Measurements from ENCODE around the gene DOCK1.

The DOCK1 gene

DNA sequence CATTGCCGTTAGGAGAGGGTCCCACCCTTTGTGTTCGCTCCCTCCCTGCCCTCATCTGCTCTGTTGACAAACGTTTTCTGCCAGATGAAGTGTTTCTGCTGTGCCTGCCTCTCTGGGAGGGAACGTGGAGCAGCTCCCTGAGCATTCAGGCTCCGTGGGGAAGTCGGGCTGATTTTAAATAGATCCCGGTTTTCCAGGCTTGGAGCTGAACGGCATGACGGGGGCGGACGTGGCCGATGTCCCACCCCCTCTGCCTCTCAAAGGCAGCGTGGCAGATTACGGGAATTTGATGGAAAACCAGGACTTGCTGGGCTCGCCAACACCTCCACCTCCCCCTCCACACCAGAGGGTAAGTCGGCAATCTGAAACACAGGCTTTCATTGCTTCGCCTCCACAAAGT, 542.0 kb downstream of the DOCK1 start:
- DNase-seq = no peak

DNA sequence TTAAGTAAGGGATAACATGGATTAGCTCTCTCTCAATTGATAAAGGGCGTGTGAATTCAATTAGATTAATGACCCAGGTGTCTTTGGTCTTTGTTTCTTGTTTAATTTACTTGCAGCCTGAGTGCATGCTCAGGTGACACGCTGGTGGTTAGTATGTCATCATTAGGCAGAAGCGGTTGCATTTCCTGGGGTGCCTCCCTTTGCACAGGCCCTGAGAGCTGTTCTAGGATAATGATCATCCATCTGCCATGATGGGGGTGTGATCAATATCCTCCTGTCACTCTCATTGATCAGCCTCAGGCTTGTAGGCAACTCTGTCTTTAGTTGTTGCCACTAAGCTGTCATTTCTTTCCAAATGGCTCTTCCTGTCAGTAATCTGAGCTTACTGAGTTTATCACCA, 544.3 kb downstream of the DOCK1 start:
- DNase-seq = no peak

DNA sequence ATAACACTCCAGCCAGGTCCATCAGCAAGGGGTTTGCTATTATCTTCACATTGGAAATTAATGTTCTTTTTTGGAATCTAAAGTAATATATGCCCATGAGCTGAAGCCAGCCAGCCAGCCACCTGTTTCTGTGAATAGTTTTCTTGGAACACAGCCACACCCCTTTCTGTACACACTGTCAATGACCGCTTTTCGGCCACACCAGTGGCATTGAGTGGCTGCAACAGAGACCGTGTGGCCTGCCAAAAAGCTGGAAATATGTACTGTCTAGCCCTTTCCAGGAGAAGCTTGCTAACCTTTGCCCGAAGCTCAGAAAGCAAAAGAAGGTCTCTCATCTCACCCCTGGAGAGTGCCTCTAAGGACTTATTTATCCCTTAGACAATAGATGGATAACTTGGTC, 545.4 kb downstream of the DOCK1 start:
- DNase-seq = no peak

DNA sequence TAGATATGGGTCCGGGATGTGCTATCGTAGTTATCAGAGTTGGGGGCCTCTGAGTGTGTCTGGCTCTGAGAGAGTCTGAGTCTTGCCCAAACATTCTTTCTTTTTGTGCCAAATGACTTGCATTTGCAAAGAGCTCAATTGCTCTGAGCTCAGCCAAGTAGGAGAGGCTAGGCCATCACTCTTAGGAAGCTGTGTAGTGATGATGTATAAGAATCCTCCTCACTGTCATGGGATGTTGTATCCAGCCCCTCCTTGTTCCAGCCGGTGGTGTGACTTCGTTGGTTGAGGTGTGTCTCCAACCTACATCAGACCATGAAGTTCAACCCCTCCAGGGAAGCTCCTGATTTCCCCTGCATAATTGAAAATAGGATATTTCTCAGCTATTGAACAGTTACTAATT, 546.4 kb downstream of the DOCK1 start:
- DNase-seq = no peak

DNA sequence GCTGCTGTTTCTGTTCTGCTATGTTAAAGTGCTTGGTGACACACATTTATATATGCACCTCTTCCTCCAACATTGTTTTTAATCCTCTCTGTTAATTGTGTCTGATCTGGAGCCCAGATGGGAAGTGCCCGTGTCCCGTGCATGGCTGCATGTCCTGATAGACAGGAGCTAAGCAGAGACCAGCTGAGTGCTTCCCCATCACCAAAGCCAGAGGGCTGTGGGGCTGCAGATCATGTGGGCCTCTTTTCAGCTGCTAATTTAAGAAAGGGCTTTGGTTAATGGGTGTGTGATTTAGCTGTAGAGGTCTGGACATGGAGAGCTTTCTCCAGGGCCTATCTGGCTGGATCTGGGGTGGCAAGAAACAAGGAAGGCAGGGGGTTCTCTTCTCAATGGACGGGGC, 547.3 kb downstream of the DOCK1 start:
- no peak for DNase-seq

DNA sequence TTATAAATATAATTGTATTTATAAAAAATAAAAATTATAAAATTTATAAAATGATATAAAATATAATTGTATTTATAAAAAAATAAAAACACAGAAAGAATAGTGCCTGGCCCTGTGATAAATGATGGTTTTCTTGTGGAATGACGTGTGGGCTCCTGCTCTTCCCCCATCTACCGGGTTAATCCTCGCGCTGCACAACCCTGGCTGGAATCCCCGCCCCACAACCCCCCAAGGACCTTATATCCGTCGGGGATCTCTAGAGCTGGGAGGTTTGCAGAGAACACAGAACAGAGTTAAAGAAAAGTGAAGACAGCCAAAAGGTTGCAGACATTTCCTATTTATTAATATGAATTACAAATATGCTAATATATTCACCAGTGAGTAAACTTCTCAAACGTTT, 548.5 kb downstream of the DOCK1 start:
- no peak for DNase-seq

DNA sequence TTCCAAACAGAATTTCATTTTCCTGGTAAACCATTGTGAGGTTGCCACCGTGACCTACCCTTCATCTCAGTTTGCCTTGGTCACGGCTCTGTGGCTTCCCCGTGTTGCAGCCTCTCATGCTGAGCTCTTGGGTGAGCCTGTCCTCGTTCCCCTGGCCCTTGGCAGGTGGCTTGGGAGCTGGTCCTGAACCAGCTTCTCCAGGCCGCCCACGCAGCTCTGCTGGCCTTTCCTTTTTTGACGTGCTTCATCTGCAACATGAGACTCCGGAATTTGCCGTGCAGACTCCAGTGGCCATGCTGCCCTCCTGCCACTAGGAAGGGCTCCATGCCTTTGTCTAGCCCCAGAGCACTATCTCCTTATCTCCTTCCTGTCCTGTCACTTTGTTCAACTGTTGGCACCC, 550.9 kb downstream of the DOCK1 start:
- no peak for DNase-seq

DNA sequence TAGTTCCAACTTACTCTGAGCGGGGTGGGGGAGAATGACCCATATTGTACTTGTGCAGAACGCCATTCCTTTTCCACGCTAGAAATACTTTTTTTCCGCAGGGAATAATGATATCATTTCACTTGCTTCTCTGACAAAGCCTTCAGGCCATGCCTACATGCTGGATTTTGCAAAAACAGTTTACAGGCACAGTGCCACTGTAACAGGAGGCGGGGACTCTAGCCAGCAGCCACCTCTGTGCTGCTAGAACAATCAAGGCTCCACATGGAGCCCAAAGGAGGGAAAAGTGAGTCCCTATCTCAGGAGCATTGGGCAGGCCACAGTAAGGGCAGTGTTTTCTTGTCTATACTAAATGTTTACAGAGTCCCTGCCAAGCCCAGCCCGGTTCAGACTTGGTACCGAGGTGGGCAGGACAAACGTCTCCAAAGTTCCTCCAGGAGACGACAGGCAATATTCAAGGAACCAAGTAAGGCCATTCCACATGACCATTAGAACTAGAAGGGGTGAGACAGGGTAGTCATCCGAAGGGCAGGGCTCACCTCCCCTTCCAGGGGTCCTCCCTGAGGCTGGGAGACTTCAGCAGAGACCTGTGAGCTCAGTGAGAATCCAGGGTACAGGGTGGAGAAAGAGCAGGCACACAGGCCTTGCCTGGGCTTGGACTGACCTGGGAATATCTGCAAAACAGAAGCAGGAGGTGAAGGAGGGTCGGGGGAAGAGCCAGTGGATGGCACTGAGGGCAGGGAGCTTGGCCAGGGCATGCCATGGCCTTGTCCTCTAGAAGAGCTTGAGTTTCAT, 553.0 kb downstream of the DOCK1 start:
- no peak for DNase-seq

DNA sequence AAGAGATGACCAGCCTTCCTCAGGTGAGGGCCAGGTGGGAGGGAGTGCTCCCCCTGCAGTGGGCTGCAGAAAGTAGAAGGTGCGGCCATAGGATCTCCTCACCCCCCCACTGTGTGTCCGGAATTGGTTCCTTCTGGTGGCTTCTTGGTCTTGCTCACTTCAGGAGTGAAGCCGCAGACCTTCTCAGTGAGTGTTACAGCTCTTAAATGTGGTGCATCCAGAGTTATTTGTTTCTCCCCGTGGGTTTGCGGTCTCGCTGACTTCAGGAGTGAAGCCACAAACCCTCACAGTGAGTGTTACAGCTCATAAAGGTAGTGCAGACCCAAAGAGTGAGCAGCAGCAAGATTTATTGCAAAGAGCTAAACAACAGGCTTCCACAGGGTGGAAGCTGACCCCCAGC, 553.6 kb downstream of the DOCK1 start:
- no peak for DNase-seq

DNA sequence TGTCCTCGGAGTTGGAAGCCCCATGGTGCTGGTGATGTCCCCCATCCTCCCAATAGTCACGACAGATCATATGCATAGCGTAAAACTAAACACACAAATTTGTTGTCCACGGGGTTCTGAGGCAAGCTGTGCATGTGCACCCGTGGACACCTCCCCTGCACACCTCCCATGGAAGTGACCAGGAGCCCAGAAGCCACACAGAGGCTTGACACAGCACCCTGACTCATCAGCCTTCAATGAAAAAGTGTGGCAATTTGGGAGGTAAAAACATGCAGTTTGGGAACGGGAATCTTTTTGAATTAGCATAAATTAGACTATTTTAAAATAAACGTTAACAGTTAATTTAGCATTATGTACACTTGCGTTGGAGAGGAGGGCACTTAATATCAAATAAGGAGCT, 554.7 kb downstream of the DOCK1 start:
- DNase-seq = no peak

DNA sequence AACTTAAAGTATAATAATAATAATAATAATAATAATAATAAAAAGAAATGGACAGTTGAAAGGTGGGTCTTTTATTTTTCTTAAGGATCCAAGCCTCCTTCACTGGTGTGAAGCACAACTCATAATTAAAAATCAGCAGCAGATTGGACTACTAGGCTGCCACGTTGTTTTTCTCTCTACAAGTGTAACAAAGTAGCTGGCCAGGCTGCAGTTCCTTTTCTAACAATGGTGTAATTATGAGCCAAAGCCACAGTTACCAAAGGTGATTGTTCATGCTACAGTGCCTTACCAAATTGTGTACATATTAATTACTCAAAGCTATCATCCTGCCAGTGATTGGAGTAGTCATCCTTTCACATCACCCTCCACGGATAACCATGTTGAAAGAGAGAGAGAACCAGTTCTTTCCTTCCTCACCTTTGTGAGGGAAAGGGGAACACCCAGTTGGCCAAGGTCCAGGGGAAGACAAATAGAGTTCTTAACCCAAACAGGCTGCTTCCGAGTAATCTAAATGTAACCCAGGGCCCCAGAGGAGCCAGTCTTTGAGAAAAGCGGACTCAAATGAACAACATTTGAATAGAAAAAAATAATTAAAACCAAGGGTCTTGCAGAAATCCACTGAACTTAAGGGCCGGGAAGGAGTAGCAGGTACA, 557.5 kb downstream of the DOCK1 start:
- no peak for DNase-seq

DNA sequence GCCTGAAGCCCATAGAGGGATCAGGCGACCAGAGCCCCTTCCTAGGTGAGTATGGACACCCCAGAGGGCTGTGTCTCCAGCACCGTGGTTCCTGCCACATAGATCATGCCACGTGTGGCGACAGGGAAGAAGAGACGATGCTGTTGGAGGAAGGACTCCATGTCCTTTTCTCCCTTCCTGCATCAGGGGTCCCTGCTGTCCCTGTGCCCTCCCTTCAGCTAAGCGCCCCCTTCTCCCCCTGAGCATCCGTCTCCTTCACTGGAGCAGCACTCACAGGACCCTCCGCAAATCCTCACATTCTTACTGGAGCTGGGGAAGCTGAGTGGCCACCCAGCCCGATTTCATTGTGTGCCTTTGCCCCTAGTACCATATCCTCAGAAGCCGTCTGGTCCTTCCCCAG, 558.3 kb downstream of the DOCK1 start:
- no peak for DNase-seq

DNA sequence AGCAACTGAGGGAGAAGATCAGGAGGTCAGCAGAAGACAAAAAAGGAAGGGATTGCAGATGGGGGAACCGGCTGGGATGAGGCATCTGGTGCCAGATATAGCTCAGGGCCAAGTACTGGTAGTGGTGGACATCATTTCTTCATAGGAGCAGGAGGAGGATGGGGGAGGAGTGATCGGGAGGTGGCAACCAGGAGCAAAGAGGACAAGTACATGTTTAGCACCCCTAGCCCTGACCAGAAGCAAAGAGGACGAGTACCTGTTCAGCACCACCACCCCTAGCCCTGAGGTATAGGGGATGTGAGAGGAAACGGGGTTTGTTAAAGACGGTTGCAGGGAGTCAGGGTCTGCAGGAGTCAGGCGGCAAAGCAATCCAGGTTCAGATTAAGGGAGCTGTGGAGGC, 559.3 kb downstream of the DOCK1 start:
- no peak for DNase-seq

DNA sequence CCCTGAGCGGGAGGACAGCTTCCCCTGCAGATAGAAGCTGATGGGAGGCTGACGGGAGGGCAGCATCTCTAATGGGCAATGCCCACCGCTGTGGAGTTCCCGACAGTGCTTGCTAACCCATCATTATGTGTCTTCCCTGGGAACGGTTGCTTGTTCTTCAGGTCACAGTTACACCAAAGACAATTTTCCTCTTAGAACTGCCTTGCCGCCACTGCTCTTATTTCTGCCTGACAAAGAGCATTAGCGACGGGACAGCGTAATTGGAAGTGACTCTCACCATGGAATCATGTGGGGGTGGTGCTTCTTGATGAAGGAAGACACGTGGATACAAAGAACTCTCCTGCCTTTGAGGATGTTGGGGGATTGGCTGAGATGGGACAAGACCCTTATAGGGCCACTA, 562.6 kb downstream of the DOCK1 start:
- no peak for DNase-seq

DNA sequence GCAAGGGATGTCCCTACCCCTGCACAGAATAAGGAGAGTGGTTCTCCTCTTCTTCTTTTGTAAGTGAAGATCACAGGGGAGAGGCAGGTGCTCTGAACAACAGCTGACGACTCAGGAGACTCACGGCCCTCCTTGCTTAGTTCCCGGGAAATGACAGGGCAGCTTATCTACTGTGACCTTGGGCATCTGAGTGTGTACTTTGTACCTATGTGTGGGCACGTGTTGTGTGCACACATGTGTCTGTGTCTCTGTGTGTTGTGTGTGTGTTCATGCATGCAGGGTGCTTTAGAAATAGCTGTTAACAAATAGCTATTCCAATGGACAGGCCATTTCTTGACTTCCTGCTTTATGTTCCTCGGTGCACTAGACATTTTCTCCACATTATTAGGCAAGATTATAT, 563.4 kb downstream of the DOCK1 start:
- no peak for DNase-seq

DNA sequence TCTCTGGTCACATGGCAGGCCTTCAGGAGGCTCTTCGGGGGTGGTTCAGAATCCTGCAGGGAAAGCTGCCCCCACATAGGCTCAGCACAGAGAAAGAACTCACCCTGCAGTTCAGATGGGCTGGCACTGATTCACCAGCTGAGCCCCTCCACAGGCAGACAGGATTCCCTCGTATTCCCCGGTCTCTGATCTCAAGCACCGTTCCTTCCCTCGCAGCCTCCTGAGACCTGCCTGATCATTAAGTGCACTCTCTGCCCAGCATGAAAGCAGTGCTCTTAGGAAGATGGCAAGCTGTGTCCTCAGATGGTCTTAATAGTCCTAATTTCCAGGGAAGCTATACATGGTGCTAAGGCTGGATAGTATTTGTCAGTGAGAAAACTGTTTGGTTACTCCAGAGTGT, 565.7 kb downstream of the DOCK1 start:
- no peak for DNase-seq

DNA sequence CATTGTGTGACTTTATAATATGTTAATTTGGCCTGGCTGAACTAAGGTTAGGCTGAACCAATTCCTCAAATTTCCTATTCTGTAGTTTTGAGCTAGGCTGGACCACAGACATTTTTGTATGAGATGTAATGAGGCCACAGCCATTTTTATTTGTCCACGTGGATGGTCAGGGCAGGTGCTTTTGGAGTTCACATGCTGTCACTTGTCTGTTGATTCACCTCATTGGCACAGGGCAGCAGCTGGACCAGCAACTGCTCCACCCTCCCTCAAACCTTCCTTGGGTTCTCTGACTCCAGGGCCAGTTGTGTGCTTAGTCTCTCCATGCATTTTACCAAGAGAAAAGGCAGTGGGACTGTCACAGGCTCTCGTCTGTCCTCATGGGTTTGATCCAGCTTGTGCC, 567.7 kb downstream of the DOCK1 start:
- DNase-seq = no peak

DNA sequence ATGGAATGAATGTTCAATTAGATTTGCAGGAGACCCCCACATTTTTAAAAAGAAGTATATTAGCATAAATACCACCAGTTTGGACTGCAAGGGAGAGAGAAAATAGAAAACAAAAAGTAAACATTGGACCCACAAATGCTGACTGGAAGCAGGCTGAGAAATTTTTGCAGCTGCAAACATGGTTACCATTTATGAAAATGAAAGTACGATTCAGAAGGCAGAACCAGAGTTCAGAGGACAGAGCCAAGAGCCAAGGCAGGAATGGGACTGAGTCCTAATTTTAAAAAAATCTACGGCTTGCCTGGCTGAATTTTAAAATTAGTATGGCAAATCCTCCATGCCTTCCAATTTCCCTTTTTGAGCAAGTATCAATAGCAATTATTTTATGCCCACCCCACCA, 569.3 kb downstream of the DOCK1 start:
- no peak for DNase-seq

DNA sequence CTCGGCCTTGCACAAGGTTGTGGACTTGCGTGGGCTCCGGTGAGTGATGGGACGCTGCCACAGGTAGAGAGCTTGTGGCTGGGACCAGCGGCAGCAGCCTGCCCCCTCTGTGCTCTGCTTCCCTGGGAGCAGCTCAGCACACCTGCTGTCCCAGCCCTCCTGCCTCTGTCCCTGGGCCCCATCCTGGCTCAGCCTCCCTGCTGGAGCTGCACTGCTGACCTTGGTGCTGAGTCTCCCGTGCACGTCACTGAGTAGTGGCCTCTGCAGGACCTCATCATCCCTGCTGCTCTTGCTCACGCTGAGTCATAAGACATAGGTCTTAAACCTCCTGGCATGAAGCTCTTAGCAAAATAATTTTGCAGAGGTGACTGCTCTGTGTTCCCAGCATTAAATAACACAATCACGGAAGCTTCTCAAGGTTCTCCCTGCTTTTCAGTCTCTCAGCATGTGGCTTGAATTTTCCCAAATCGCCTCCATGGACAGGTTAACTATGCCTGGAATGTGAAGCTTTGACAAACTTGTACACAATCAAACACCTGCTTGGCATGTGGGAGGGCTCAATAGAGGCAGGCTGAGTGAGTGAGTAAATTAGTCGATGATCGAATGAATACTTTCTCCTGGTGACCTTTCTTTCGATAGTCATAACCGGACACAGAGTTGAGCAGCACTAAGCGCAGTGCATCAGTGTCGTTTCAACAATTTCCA, 580.1 kb downstream of the DOCK1 start:
- DNase-seq = no peak

DNA sequence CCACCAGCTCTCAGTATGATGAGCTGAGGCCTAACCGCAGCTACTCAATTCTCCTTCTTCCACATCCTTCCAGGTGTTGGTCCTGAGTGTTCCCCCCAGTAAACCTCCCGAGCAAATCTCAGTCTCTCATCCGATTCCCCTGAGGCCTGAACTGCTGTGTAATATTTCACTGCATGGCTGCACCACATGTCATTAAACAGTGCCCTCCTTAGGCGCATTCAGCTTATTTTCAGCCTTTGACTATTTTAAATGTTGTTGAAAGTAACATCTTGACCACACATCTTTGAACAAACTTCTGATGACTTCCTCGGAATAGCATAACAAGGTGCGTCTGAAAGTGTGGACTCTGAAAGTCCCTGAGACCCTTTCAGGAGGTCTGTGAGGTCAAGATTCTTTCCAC, 581.1 kb downstream of the DOCK1 start:
- DNase-seq = no peak

DNA sequence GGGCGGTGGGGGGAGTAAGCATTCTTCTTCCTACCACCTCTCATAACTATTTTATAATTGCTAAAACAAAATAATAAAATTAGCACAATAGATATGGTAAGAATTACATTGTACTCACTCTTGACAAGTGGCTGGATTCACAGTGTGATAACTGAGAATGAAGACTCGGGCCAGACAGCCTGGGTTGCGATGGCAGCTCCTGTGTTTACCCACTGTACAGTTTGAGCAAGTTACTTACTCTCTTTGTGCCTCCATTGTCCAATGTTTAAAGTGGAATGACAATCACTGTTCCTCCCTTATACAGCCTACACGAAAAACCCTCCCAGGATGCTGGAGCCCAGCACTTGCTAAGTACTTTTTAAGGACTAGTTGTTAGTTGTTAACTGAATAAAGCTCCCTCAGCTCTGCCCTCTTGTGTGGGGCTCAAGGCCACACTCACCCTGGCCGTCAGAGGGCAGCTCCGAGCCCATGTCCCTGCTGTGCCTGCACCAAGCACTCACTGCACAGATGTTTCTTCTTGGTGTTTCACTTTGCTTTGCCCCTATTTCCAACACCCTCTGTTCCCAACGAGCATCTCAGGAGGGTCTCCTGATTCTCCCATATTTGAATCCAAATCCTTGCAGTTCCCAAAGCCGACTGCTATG, 587.5 kb downstream of the DOCK1 start:
- DNase-seq = no peak

DNA sequence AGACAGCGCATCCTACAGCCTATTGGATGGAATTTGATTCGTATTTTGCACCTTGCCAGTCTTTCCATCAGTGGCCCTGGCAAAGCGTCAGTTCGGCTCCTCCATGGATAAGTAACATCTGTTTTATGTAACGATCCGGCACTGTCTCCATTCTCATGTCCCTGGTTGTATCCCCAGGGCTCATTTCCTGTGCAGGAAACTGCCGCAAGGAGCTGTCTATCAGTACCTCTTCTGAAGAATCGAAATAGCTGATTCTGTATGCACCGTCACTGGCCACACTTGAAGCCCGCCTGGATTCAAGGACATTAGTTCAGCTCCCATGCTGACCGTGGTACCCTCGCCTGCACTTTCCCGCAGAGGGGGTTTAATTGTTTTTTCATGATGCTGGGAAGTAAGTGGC, 590.8 kb downstream of the DOCK1 start:
- DNase-seq = no peak

DNA sequence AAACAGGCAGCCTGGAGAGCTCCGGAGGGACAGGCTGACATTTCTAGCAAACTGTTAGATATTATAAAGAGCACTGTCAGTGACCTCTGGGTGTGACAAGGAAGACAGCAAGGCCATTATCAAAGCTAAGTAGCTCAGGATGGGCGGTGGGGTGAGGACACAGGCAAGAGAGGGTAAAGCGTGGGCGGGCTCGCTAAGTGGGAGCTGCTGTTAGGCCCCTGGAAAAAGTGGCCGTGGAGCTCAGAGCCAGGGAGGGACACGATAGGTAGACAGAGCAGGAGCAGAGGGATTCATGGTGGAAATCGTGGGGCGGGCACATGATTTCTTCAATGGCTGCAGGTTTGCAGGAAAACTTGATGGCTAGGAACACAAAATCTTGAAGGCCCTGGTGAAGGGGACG, 592.5 kb downstream of the DOCK1 start:
- DNase-seq = no peak

DNA sequence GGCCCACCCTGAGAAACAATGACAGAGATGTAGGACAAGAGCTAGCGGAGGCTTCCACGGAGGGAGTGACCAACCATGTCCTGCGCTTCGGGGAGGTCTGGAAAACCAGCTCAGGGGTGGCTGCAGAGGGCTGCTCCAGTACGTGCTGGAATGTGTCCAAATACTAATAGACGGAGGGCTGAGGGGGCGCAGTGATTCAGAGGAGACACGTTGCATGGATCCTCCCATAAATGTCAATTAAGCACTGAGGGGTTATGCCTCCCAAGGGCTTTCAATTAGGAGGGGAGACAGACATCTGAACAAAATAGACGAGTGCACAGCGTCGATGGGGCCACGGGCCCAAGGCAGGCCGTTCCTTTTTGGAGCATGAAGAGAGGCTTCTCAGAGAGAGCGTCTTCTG, 592.9 kb downstream of the DOCK1 start:
- no peak for DNase-seq
